DMS53 treated with DMSO at 0.1 percent for 48 hours (cell line): ENCODE data around the gene NUP54.

Source experiments
- DNase-seq: peaks from one replicate; lab custom pipeline; 2025; ENCODE audit not compliant: unreplicated experiment; lab: John Stamatoyannopoulos, UW

The NUP54 gene, protein sequence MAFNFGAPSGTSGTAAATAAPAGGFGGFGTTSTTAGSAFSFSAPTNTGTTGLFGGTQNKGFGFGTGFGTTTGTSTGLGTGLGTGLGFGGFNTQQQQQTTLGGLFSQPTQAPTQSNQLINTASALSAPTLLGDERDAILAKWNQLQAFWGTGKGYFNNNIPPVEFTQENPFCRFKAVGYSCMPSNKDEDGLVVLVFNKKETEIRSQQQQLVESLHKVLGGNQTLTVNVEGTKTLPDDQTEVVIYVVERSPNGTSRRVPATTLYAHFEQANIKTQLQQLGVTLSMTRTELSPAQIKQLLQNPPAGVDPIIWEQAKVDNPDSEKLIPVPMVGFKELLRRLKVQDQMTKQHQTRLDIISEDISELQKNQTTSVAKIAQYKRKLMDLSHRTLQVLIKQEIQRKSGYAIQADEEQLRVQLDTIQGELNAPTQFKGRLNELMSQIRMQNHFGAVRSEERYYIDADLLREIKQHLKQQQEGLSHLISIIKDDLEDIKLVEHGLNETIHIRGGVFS

DNA sequence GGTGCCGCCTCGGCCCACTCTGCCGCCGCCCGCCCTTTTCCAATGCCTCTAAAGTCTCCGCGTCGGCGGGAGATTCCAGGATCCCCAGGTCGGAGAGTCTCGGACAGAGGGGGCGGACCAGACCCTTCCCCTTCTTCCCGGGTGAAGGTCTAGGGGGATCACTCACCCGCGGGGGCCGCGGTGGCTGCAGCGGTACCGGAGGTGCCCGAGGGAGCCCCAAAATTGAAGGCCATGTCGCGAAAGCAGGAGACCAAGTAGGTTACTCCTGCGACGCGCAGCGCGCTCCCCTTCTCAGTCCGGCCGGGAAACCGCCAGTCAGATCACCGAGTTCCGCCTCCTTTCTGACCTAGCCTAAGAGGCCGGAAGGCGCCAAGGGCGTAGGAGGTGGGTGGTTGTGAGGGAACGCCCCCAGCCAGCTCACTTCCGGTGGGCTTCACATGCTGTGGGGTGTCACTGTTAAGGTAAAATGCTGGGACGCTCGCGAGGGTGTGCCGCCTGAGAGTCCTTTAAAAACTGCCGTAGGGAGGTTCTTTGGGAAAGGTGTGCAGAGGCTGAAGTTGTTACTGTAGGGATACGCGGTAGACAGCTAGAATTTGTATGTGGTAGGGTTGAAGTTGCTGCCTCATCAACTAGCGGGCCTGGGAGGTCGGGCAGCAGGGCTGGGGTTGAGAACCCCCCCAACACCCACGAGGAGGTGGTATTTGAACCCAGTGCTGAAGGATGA lies at the start of gene NUP54:
TSS of gene NUP54 (minus strand) at position 256 of the 724 bp plus-strand sequence. CDS start at position 233, 23 bp downstream.
- DNase-seq: peak; percentile 74

DNA sequence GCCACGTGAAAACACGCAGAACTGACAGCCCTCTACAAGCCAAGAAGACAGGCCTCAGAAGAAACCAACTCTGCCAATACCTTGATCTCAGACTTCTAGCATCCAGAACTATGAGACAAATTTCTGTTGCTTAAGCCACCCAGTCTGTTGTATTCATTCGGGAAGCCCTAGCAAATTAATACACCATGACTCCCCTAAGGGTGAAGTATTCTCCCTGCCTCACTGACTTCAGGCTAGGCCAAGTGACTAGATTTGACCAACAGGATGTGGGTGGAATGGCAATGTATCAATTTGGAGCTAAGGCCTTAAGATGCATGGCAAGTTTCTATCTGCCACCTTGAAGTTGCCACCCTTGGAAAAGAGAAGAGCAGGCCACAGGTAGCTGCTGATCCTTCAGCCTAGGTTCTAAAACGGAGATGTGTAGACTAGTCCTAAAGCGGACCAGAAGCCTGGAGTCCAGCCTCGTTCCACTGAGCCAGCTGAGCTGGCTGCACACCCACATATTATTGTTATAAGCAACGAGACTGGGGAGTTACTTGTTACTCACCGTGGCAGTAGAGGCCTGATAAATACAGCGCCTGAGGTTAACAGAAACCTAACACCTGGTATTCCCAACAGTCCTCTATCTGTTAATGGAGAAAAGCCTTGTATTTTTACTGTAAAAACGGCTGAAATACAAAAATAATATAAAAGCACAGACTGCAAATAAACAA lies 49.0 kb upstream of the NUP54 start:
- DNase-seq: no peak

DNA sequence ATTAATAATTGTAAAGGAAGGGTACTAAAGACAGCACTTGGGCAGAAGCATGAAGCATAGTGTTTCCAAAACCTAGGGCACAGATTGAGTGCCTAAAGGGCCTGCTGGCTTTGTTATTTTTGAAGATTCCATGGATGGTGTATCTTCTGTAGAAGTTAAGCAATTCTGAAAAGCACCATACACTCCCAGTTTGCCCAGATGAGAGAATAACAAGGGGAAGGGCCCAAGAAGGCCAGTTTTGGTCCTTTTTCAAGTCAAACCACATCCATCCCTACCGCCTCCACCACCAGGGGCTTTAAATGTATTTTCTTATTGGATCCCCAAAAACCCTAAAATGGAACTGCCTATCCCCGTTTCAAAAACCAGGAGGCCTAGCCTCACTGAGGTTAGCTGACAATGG lies 48.2 kb upstream of the NUP54 start:
- no peak for DNase-seq

DNA sequence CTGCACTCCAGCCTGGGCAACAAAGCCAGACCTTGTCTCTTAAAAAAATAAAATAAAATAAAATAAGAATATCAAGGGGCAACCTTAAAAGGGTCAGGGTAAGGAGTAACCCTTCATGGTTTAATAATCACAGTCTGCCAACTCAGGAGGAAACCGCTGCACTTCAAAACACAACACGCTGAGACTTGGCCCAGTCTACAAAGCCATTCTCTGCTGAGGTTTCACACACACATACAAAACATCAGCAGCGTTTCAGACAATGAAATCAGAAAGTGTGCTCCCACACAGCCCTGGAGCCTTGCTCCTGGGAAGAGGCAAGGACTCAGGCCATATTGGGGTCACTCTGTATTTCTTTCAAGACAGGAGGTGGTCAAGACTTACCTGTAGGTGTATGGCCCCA lies 47.1 kb upstream of the NUP54 start:
- no peak for DNase-seq

DNA sequence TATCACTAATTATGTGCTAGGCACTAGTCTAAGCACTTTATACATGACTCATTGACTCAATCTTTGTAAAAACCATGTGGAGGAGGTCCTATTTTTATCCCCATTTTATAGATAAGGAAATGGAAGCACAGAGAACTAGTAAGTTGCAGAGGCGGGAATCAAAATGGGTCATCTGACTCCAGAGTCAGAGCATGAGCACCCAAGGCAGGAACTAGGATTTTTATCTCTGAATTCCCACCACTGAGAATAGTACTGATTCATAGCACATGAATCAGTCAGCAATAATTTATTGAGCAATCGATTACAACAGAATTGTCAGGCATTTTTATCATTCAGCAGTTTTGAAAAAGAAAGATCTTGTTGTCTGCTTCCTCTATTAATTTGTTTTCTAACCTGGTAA lies 46.1 kb upstream of the NUP54 start:
- no peak for DNase-seq

DNA sequence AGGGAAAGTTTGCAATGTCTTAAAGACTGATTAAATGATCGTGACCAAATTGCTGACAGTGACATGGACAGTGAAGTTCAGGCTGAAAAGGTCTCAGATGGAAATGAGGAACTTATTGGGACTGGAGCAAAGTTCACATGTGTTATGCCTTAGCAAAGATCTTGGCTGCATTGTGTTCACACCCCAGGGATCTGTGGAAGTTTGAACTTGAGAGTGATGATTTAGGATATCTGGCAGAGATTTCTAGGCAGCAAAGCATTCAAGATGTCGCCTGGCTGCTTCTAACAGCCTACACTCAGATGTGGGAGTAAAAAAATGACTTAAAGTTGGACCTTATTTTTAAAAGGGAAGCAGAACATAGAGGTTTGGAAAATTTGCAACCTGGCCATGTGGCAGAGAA lies 44.0 kb upstream of the NUP54 start:
- no peak for DNase-seq

DNA sequence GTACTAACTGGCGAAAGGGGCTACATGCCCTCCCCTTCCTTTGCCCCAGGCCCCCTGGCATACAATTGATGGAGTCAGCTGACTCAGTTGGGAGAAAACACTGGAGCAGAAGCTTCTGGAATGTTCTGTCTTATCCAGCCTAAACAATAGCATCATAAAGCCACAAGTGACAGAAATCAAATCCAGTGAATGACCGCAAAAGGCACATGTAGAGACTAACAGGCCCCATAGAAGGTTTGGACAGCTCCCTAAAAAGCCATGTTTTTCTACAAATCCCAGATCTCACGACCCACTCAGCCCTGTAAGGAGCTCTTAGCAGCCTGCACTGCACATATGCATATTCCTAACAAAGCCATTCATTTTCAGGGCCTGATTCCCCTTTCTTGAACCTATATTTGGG lies 40.4 kb upstream of the NUP54 start:
- DNase-seq: no peak

DNA sequence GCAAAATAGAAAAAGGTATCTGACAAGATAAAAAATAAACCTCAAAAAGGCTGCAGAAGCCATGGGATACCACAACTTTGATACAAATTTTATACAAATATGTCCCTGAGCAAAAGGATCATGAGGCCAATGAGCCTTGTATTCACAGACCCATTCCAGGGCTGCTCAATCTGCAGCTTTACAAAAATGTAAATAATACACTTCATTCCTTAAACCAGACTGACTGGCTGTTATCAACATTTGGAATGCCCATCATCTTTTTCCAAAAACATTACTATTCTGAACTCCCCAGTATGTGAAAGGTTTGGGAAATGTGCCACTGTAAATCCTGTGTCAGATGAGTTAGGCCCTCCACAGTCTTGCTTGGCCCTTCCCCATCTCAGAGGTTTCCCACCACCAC lies 40.0 kb upstream of the NUP54 start:
- no peak for DNase-seq

DNA sequence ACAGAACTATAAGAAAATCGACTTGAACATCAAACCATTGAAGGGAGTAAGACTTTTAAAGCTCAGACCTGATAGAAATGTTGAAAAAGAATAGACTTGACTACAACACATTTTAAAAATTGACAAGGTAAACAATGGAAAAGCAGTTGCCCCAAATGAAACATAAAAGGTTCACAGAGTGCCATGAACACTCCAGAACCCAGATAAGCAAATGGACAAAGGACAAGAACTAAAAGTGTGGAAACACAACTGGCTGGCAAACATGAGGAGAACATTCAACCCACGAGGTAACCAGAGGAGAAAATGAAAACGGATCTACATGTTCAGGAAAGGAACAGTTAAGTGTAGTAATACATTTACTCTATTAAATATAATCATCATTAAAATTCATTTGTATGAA lies 39.0 kb upstream of the NUP54 start:
- DNase-seq: no peak

DNA sequence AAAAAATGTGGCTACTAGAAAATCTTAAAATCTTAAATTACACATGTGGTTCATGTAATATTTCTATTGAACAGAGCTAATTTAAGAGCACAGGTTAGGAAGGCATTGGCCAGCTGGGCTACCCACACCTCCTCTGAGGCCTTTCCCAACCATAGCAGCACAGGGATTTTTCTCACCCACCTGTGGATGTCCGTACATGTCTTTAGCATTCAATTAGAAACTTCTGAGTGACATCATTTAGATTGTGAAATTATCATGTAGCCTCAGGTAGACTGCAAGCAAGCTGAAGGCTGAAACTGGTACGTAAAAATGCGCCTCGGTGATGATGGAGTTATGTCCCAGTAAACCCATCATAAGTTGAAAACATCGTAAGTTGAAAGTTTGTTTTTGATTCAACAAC lies 34.3 kb upstream of the NUP54 start:
- no peak for DNase-seq

DNA sequence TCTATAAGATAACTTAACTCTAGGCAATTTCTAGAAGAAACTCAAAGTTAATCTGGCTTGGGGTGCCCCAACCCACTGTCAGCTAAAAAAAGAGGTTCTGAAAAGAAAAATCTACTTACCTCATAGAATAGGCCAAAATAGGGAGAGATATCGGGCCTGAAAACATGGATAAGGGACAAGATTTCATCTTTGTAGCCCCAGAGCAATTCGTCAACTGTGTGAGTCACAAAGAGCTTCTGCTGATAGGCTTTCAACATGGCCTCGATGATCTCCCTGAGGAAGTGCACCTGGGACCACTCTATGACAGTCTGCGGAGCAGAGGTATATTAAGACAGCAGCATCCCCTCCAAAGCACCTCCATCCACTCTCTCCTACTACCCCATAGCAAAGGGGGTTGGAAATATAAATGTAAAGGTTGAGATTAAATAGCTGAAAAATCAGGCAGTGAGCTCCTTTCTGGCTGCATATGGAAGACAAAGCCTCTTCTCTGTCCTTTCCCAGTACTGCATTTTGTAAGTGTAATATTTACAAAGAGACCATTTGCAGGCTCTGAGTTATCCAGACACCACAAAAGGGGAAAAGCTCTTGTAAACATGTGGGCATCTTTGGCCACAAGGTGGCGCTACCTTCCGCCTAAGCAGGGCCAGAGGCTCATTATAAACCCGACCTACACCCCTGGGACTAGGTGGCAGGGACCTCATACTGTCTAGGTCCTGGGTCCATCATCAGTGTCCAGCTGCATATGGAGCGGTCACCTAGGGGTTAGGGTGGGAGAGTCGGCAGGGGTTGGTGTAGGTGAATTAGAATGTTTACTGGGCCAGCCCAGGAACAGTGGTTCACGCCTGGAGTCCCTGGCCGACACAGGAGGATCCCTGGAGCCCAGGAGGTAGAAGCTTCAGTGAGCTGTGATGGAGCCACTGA lies 31.5 kb upstream of the NUP54 start:
- peak; percentile 60 for DNase-seq

DNA sequence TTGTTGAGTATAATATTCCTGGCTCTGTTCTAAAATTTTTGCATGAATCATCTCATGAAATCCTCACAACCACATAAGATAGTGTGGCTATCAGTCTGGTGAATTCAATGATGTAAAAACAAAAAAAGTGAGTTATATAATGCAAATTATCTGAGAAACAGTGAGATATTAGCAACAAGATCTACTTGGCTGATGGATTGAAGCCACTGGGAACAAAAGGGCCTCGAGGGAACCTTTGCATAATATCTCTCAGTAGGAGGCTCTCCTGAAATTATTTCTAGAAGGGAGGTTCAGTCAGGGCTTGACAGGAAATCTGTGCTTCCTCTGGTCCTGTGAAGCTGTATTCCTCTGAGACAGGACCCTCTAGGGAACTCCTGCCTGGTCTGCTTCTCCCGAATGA lies 30.1 kb upstream of the NUP54 start:
- DNase-seq: no peak

DNA sequence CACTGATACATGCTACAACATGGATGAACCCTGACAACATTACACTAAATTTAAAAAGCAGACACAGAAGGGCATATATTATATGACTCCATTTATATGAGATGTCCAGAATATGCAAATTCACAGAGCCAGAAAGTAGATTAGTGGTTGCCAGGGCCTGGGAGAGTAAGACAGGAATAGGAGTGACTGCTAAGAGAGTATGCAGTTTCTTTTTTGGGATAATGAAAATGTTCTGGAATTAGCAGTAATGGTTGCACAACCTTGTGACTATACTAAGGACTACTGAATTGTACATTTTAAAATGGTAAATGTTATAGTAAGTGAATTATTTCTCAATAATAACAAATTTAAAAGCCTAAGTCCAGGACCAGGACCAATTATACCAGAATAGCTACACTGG lies 29.5 kb upstream of the NUP54 start:
- no peak for DNase-seq

DNA sequence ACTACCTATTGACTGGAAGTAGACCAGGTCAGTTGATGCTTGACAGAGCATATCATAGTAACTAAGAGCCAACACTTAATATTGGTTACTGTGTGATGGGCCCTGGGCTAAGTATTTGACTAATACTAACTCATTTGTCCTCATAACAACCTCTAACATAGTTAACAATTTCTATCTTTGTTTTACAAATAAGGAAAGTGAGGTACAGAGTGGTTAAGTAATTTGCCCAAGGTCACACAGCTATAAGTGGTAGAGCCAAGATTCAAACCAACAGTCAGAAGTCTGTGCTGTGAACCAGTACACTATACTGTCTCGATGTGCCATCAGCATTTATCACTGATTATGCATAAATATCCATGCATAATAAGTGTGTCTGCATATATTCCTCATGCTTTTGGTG lies 27.1 kb upstream of the NUP54 start:
- no peak for DNase-seq

DNA sequence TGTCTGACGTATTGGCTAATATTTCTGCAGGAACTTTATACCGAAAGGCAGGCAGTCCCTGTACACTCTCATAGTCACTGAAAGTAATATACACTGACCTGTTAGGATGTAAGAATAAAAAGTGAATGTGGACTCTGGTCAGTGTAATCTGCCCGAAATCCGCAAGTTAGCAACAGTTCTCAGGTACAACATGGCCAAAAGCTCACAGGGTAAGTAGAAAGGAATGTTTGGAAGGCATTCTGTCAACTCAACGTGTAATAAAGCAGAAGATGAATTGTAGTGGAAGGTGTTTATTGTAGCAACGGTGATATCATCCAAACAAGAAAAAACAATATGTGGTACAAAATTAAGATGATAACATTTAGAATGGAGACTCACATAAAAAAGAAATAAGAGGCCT lies 26.0 kb upstream of the NUP54 start:
- DNase-seq: no peak

DNA sequence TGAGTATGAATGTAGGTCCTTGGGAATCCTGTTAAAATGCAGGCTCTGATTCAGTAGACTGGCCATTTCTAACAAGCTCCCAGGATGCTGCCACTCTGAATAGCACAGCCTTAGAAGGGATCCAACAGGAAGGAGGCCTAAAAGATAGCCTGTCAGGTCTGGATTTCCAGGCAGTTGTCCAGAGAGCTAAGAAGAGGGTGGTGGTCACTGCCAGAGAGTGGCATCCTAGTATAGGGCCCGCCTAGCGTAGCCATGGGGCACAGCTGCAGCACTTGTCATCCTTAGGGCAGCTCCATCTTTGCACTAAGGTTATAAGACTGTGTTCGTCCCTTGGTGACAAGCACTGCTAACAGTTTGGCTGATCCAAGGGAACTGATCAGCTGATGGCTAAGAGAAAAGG lies 20.5 kb upstream of the NUP54 start:
- DNase-seq: no peak

DNA sequence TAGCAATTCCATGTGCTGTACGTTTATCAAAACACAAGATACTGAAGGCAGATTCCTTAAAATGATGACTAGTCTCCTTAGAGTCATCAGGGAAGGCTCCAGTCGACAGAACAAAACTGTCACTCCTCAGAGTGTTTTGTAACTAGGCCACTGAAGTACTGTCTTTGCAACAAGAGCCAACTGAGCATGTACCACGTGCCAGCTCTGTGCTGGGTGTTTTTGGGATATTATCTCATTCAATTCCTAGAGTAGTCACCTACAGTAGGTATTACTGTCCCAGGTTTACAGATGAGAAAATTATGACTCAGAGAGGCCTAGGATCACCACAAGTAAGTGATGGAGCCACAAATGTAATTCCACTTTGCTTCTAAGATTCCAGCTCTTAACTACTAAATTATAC lies 18.3 kb upstream of the NUP54 start:
- no peak for DNase-seq

DNA sequence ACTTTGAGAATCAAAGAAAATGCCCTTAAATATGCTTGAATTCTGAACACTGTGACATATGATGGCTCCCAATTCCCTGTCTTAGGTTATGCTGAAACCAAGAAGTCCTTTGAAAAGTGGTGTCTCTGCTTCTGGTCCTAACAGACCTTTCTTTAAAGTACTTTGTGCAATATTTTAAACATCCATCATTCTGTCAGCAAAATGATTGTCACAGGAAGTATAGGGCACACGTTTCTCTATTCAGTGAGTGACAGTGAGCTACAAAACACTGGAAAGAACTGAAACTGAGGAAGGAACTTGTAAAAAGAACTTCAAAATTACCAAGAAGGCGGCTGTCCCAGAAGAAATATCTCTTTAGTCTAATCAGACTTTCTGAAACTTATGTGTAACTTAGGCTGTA lies 12.2 kb upstream of the NUP54 start:
- DNase-seq: no peak

DNA sequence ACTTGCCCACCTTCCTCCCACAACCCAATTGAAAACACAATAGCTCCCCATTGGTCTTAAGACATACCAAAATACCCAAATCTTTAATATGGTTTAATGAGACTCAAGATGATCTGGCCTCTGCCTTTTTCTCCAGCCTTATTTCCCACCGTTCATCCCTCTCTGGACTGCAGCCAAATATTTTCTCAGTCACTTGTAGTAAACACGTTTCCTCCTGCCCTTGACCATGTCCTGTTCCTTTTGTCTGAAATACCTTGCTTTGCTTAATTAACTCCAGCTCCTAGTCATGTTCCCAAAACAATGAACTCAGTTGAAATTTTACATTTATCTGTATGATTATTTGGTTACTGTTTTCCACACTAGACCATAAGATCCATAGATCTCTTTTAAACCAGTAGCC lies 8.4 kb upstream of the NUP54 start:
- no peak for DNase-seq

DNA sequence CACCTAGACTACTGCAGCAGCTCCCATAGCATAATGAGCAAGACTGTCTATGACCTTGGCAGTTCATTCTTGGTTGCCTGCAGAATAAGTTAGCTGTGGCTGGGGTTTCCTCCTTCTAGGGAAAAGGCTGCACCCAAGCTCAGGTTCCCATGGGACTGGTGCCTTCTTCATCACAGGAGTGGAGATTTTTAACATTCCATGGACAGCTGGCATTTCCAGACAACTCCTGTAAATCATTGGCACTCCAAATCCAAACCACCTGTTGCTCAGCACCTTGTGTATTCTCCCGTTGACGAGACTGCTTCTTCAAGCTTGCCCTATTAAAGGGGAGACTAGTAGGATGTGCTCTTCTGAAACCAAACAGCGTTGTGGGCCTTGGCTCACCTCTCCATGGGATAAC lies 7.8 kb upstream of the NUP54 start:
- DNase-seq: no peak

DNA sequence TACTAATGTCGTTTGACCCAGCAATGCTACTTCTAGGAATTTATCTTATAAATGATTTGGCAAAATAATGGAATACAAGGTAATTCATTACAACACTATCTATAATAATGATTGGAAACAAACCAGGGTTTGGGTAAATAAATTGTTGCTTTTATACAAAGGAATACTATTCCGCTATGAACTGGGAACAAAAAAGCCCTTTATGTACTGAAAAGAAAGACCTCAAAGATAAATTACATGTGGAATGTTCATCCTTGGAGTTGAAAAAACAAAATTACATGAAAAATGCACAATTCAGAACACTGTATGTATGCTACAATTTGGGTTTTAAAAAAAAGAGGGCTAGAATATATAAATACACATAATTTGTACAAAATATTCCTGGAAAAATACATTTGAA lies 5.2 kb upstream of the NUP54 start:
- no peak for DNase-seq
